Transverse colon (tissue), 4 donors: Measurements from ENCODE around the gene TRABD2B. TPM values are rescaled to one million over a fixed set of nuclear protein-coding genes. Genes with fewer than 3 reads are reported as not detected.
A peak's percentile ranks its signal among the peaks of the same experiment; 100 is the strongest.

ENCODE experiments used
- DNase-seq: peaks from one replicate; pipeline ENCODE4 v3.0.0-alpha.2; 2019
- H3K27ac ChIP-seq, 4 donors: fragments of 200-600 bp; sonication (generic); 2 replicates each; pipeline ENCODE4 v1.5.1; 2016 to 2018; ENCODE audit warnings: inconsistent platforms in 4 of 4
- H3K27me3 ChIP-seq: fragments of 200-600 bp; sonication (generic); 2 replicates; pipeline ENCODE4 v1.5.1; 2017; ENCODE audit warnings: inconsistent platforms
- H3K36me3 ChIP-seq, 4 donors: fragments of 200-600 bp; sonication (generic); 2 replicates each; pipeline ENCODE4 v1.5.1; 2017 to 2019; ENCODE audit warnings: inconsistent platforms in 4 of 4
- H3K4me1 ChIP-seq, 4 donors: fragments of 200-600 bp; sonication (generic); 2 replicates each; pipeline ENCODE4 v1.5.1; 2017 to 2020; ENCODE audit warnings: inconsistent platforms in 4 of 4
- H3K4me3 ChIP-seq, 4 donors: fragments of 200-600 bp; sonication (generic); 1 replicate in 1 of 4; 2 replicates in 3 of 4; pipeline versions ENCODE4 v1.5.1 to v1.6.1; 2017 to 2019; ENCODE audit warnings: inconsistent platforms in 4 of 4
- H3K9me3 ChIP-seq, 2 donors: fragments of 200-600 bp; sonication (generic); 2 replicates each; pipeline ENCODE4 v1.5.1; 2017 to 2019; ENCODE audit warnings: inconsistent platforms in 2 of 2
- CTCF ChIP-seq, 5 experiments: fragments of 200-600 bp in 3 of 5; fragments of 450-650 bp in 2 of 5; sonication (generic) in 3 of 5; IDR thresholded peaks; 1 replicate in 2 of 5; 2 replicates in 3 of 5; pipeline ENCODE4 v1.5.1; 2016 to 2017; ENCODE audit warnings: antibody characterized with exemption in 5 of 5, inconsistent platforms in 3 of 5, mild to moderate bottlenecking in 2 of 5, moderate library complexity in 1 of 5
- EP300 ChIP-seq: sonication (generic); formaldehyde crosslinking; IDR thresholded peaks from one replicate; pipeline ENCODE4 v1.6.1; 2017; ENCODE audit warnings: antibody characterized with exemption, low read depth
- POLR2A ChIP-seq: fragments of 450-650 bp; IDR thresholded peaks from one replicate; pipeline ENCODE4 v1.6.1; 2016; ENCODE audit warnings: antibody characterized with exemption, mild to moderate bottlenecking, moderate library complexity
- POLR2AphosphoS5 ChIP-seq, 3 donors: sonication (generic); formaldehyde crosslinking; IDR thresholded peaks; one replicate each; pipeline ENCODE4 v1.6.1; 2016; ENCODE audit warnings: antibody characterized with exemption in 3 of 3
- WGBS, 2 donors: methylation state at CpG; one replicate each; pipeline ENCODE4 v1.1.5; 2018; ENCODE audit warnings: low coverage in 1 of 2; 5-methylcytosine and 5-hydroxymethylcytosine counted together
- in situ Hi-C, 4 donors: fragments of 200-750 bp; cut with MboI; loops; one replicate each; pipeline versions ENCODE4 v1.15.0 to v1.15.1; 2017; ENCODE audit warnings: low sequenced_read_pairs in 3 of 4, low pct_ligation_motif_present in 1 of 4, low pct_unique_long_range_greater_than_20kb in 1 of 4
- intact Hi-C: fragments of 100-400 bp; cut with DNase I; formaldehyde crosslinking; loops from one replicate; pipeline ENCODE4 v1.15.1; 2023; ENCODE audit warnings: low total_unique reads
- total RNA-seq, 4 donors: library from RNA; depleted of rRNA; stranded (reverse); fragments of >200 nt; gene quantifications; one replicate each; pipeline ENCODE4 v1.1.0, GENCODE V29; 2016

Gene TRABD2B
- total RNA-seq, 4 donors from 2014 or later: 0.27 to 0.48 (median 0.37) TPM; not detected in 1

GRCh38 chr1:47951026-47951425 is 46.2 kb downstream of the TRABD2B start:
- no peak for TF ChIP-seq POLR2AphosphoS5 (IDR thresholded peaks at IDR 0.05)
- TF ChIP-seq EP300: no peak
- no peak for TF ChIP-seq CTCF (IDR thresholded peaks at IDR 0.05)
- no peak for TF ChIP-seq POLR2A

GRCh38 chr1:47950471-47950870 is 46.7 kb downstream of the TRABD2B start:
- WGBS, 2 donors: 72 to 83% methylated on average over 2 to 3 of the region's 3 CpGs
- H3K36me3 ChIP-seq: no peaks in the 10 kb centered on the region
- peaks cover 0 to 7% (median 0%) of the 10 kb centered on the region in 4 donors for H3K4me1 ChIP-seq
- no peaks in the 10 kb centered on the region for H3K27me3 ChIP-seq
- in situ Hi-C loops: no loop called here
- intact Hi-C loops: no loop called here
- H3K4me3 ChIP-seq: no peak overlapping the region
- no peak for DNase-seq
- TF ChIP-seq EP300 (no peak), CTCF (IDR thresholded peaks at IDR 0.05) (no peak), POLR2AphosphoS5 (IDR thresholded peaks at IDR 0.05) (no peak), POLR2A (no peak)
- H3K9me3 ChIP-seq: no peaks in the 10 kb centered on the region
- no peak overlapping the region for H3K27ac ChIP-seq

More at GRCh38 chr1:47951026-47951425, 46.2 kb downstream of the TRABD2B start:
- Histone ChIP-seq H3K9me3 (no peaks in the 10 kb centered on the region), H3K27me3 (no peaks in the 10 kb centered on the region), H3K4me3 (no peak overlapping the region), H3K36me3 (no peaks in the 10 kb centered on the region), H3K27ac (no peak overlapping the region), H3K4me1 (peaks cover 0 to 7% (median 0%) of the 10 kb centered on the region in 4 donors)
- intact Hi-C loops (no loop called here), in situ Hi-C loops (no loop called here)
- DNase-seq: no peak
- 87% methylated on average over 7 of the region's 8 CpGs; no CpG with 5 or more reads in 1 of the 2 donors for WGBS, 2 donors

- TF ChIP-seq CTCF (IDR thresholded peaks at IDR 0.05) (peak in 4 of 5 experiments; percentile 14 to 24 (median 23)), EP300 (no peak)
- H3K4me1 ChIP-seq: peaks cover 0 to 7% (median 0%) of the 10 kb centered on the region in 4 donors
- DNase-seq: no peak
- in situ Hi-C loops: no loop called here
- intact Hi-C loops: no loop called here
- no peak overlapping the region for H3K4me3 ChIP-seq
- no peaks in the 10 kb centered on the region for H3K27me3 ChIP-seq
- no peaks in the 10 kb centered on the region for H3K36me3 ChIP-seq
- H3K9me3 ChIP-seq: no peaks in the 10 kb centered on the region
- no peak overlapping the region for H3K27ac ChIP-seq
- 41 to 52% methylated on average over 2 to 5 of the region's 5 CpGs for WGBS, 2 donors
Observed at GRCh38 chr1:47948126-47948525, 49.1 kb downstream of the TRABD2B start.

GRCh38 chr1:47947531-47947930 is 49.7 kb downstream of the TRABD2B start:
- Histone ChIP-seq H3K27me3 (no peaks in the 10 kb centered on the region), H3K27ac (no peak overlapping the region), H3K4me1 (peaks cover 0 to 7% (median 0%) of the 10 kb centered on the region in 4 donors), H3K36me3 (no peaks in the 10 kb centered on the region), H3K9me3 (no peaks in the 10 kb centered on the region), H3K4me3 (no peak overlapping the region)
- WGBS, 2 donors: 81% methylated on average over 6 of the region's 6 CpGs; no CpG with 5 or more reads in 1 of the 2 donors
- no peak for DNase-seq
- in situ Hi-C loops: no loop called here
- TF ChIP-seq EP300 (no peak), POLR2A (no peak), CTCF (IDR thresholded peaks at IDR 0.05) (no peak), POLR2AphosphoS5 (IDR thresholded peaks at IDR 0.05) (no peak)
- intact Hi-C loops: no loop called here
